Kidney epithelial cell (primary cell): Measurements from ENCODE around the gene NKTR. TPM values are rescaled to one million over a fixed set of nuclear protein-coding genes. Genes with fewer than 3 reads are reported as not detected.

Experiments
- DNase-seq: peaks from one replicate; pipeline ENCODE4 v3.0.0-alpha.2; 2010; ENCODE audit warnings: low read depth
- H3K27me3 ChIP-seq: 2 replicates; pipeline ENCODE4 v1.6.0; 2011; ENCODE audit warnings: low read length; ENCODE audit not compliant: control insufficient read depth, insufficient read depth
- H3K36me3 ChIP-seq: 2 replicates; pipeline ENCODE4 v1.5.1; 2011; ENCODE audit warnings: low read length; ENCODE audit not compliant: control insufficient read depth, insufficient read depth
- H3K4me3 ChIP-seq: 2 replicates; pipeline ENCODE4 v1.5.1; 2011; ENCODE audit warnings: low read depth, mild to moderate bottlenecking, control low read depth, low read length
- total RNA-seq: library from RNA; depleted of rRNA; stranded (reverse); fragments of >200 nt; gene quantifications from 2 replicates; pipeline ENCODE4 v1.2.3, GENCODE V29; 2015
- TF ChIP-seq, protein P1 (sequence below): IDR thresholded peaks from 2 replicates; pipeline ENCODE4 v1.5.1; 2011; ENCODE audit warnings: mild to moderate bottlenecking, moderate library complexity, low read length, control low read depth, inconsistent platforms; ENCODE audit not compliant: insufficient read depth, poor library complexity, severe bottlenecking

Gene NKTR
- total RNA-seq, 1 donor from 2014 or later = 29.8 TPM

DNA sequence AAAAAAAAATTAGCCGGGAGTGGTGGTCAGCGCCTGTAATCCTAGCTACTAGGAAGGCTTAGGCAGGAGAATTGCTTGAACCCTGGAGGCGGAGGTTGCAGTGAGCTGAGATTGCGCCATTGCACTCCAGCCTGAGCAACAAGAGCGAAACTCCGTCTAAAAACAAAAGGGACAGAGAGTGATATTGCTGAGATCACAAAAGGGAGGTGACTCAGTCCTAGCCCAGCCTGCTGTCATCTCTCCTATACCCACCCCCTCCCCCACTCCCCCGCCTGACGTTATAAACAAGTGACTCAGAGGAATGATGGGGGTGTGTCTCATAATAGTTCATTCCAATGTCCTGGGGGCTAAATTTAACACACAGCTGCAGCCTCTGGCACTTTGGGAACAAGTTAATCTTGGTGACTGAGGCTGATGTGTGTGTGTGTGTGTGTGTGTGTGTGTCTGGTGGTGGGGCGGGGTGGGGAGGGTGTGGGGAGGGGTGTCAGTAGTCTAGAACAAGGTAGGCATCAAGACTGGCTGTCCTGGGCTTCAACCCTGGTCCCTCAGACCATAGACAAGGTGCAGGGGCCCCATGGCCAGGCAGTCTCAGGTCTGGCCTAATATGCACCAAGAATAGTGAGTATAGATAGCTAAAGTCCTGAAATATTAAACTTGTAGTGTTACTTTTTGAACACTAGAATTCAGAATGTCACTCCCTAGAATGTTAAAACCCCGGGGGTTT is 83.6 kb downstream of the NKTR start:
- TF ChIP-seq, protein P1, sequence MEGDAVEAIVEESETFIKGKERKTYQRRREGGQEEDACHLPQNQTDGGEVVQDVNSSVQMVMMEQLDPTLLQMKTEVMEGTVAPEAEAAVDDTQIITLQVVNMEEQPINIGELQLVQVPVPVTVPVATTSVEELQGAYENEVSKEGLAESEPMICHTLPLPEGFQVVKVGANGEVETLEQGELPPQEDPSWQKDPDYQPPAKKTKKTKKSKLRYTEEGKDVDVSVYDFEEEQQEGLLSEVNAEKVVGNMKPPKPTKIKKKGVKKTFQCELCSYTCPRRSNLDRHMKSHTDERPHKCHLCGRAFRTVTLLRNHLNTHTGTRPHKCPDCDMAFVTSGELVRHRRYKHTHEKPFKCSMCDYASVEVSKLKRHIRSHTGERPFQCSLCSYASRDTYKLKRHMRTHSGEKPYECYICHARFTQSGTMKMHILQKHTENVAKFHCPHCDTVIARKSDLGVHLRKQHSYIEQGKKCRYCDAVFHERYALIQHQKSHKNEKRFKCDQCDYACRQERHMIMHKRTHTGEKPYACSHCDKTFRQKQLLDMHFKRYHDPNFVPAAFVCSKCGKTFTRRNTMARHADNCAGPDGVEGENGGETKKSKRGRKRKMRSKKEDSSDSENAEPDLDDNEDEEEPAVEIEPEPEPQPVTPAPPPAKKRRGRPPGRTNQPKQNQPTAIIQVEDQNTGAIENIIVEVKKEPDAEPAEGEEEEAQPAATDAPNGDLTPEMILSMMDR = no peak
- H3K4me3 ChIP-seq = no peak overlapping the region
- peaks cover 30% of the 10 kb centered on the region for H3K27me3 ChIP-seq
- H3K36me3 ChIP-seq = no peaks in the 10 kb centered on the region
- peak; percentile 80 for DNase-seq

DNA sequence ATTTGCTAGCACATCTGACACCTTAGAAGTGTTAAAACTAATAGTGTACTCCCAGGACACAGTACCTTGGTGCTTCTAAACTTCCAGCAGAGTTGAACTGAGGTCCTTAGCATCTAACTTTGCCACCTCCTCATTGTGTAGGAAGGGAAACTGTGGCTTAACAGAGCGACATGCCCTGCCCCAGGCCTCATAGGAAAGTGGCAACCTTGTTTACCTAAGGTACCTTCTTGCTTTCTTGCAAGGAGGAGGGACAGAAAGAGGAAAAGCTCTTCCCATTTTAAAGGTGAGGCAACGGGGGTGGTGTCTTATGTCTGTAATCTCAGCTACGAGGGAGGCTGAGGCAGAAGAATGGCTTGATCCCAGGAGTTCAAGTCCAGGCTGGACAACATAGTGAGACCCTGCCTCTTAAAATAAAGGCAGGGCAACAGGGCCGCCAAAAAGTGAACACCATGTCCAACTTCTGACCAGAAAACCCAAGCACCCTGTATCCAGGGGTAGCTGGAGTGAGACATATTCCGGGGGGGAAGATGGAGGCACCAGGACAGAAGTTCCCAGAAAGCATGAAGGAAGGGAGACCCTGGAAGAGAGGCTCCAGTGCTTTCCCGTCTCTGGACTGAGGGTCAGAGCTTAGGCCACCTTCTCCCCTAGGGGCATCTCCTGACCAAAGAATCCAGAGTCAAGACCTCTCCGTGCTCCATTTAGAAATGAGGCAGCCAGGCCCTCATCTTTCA is 84.3 kb downstream of the NKTR start:
- Histone ChIP-seq H3K36me3 (no peaks in the 10 kb centered on the region), H3K4me3 (no peak overlapping the region), H3K27me3 (peaks cover 33% of the 10 kb centered on the region)
- TF ChIP-seq, protein P1 = no peak
- no peak for DNase-seq

DNA sequence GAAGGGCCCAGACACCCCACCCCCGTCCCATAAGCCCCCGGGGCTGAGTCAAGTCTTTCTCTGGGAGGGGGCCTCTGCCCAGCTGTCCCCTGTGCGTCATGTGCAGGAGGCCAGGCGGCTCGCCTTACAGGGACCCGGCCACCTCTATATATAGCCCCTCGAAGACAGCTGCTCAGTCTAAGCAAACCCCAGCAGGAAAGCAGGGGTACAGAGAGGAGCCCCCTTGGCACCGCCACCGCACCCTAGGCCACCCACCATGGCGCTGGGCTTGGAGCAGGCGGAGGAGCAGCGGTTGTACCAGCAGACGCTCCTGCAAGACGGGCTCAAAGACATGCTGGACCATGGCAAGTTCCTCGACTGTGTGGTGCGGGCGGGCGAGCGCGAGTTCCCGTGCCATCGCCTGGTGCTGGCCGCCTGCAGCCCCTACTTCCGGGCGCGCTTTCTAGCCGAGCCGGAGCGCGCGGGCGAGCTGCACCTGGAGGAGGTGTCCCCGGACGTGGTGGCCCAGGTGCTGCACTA is 84.9 kb downstream of the NKTR start, which contains the start of gene KLHL40:
KLHL40 (plus strand) TSS at position 175 of the 519 bp plus-strand sequence; CDS start at position 257, 82 bp downstream.
- Histone ChIP-seq H3K36me3 (no peaks in the 10 kb centered on the region), H3K4me3 (no peak within 1 kb of the TSS), H3K27me3 (peaks cover 38% of the 10 kb centered on the region)
- TF ChIP-seq, protein P1 = no peak
- no peak for DNase-seq

DNA sequence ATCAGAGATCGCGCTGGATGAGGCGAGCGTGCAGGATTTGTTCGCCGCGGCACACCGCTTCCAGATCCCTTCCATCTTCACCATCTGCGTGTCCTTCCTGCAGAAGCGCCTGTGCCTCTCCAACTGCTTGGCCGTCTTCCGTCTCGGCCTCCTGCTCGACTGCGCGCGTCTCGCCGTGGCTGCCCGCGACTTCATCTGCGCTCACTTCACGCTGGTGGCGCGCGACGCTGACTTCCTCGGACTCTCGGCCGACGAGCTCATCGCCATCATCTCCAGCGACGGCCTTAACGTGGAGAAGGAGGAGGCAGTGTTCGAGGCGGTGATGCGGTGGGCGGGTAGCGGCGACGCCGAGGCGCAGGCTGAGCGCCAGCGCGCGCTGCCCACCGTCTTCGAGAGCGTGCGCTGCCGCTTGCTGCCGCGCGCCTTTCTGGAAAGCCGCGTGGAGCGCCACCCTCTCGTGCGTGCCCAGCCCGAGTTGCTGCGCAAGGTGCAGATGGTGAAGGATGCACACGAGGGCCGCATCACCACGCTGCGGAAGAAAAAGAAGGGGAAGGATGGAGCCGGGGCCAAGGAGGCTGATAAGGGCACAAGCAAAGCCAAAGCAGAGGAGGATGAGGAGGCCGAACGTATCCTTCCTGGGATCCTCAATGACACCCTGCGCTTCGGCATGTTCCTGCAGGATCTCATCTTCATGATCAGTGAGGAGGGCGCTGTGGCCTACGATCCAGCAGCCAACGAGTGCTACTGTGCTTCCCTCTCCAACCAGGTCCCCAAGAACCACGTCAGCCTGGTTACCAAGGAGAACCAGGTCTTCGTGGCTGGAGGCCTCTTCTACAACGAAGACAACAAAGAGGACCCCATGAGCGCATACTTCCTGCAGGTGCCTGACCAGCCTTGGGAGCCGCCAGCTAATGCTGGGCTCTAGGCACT is 85.7 kb downstream of the NKTR start:
- Histone ChIP-seq H3K4me3 (no peak overlapping the region), H3K36me3 (no peaks in the 10 kb centered on the region), H3K27me3 (peaks cover 38% of the 10 kb centered on the region)
- TF ChIP-seq, protein P1 = no peak
- DNase-seq = no peak

DNA sequence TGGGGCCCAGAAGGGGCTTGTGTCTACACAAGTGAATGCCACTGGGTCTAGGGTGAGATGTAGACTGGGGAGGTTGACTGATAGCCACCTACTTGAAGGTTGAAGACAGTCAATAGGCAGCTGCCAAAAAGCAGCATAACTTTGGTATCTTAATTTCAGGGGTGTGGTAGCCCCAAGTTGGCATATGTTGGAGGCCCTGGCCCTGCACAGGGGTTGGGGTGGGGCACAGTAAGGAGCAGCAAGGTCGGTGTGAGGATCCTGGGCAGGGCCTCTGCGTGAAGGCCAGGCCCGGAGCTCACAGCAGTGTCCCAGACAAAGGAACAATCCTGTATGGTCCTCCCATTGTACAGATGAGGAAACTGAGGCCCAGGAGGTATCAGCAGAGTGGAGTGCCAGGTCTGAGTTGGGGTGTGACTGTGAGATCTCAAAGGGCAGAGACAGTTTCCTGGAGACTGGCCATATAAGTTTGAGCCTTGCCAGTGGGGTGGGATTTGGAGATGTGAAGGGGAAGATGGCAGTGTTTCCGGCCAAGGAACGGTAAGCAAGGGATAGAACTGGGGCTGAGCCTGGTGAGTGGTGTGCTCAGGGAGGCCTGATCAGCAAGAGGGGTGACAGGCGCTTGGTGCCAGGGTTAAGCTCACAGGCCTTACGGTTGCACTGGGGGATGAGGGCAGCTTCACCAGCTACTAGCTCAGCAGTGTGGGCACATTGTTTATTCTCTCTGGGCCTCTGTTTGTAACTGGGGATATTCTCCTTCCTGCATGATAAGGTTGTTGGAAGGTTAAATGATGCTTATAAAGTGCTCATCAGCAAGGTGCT is 86.6 kb downstream of the NKTR start:
- H3K36me3 ChIP-seq = no peaks in the 10 kb centered on the region
- peaks cover 38% of the 10 kb centered on the region for H3K27me3 ChIP-seq
- no peak overlapping the region for H3K4me3 ChIP-seq
- TF ChIP-seq, protein P1 = no peak
- DNase-seq = no peak
